HS-27A (cell line): Measurements from ENCODE around the gene TCF3.

Experiments used
- DNase-seq: peaks from one replicate; pipeline ENCODE4 v3.0.0-alpha.2; 2012; ENCODE audit warnings: low read depth, missing footprints

Gene TCF3

DNA sequence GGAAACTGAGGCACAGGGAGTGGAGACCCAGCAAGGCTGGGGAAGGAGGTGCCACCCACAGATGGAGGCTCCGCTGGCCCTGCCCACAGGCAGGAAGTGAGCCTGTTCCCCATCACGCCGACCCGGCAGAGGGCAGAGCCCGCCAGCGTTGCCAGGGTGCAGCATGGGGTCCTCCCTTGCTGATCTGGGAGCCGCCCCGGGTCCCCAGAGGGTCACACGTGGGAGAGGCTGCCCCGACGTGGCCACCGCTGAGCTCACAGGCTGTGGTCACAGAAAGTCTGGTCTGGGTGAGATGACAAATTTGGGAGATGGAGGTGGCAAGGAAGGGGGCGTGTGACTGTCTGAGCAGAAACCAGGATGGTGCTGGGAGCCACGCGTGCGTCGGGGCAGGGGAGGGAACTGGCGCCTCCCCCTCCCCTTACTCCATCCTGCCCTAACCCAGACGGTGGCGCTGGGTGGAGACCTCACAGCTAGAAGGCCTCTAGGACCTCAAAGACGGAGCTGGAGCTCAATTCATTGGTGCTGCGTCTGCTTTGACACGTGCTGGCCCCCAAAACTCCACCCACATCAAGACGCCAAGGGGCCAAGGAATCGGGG lies 92.0 kb downstream of the TCF3 start:
- DNase-seq = no peak
